HG03025 (cell line): Measurements from ENCODE around the gene SLC39A1.

ENCODE experiments used
- ATAC-seq: cut with Tn5 transposase; IDR thresholded peaks from one replicate; pipeline ENCODE4 v1.9.1; 2021; ENCODE audit warnings: mild to moderate bottlenecking, moderate library complexity; ENCODE audit not compliant: unreplicated experiment, low FRiP score

The SLC39A1 gene

GRCh38 chr1:153954826-153955225 lies 8.5 kb downstream of the SLC39A1 start:
- no peak for ATAC-seq

DNA sequence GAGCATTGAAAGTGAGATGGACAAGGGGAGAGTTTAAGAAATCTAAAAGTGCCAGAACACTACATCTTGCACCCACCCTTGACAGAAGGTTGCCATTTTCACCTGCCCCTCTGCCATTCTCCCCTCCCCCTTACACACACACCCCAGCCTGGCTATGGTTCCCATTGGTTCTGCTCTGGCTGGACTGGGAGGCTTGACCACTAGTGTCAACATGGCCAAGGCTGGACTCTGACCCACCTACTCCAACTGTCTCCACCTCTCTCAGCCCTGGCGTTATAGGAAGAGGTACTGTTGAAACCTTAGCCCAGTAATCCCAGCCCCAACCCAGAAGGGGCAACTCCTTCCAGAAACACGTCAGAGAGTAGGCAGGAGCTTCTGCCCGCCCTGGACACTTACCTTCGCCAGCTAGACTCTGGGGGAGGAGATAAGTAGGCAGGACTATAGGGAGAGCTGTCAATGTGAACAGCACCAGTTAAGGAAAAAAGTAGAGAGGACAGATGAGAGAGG lies 9.4 kb downstream of the SLC39A1 start:
- no peak for ATAC-seq

DNA sequence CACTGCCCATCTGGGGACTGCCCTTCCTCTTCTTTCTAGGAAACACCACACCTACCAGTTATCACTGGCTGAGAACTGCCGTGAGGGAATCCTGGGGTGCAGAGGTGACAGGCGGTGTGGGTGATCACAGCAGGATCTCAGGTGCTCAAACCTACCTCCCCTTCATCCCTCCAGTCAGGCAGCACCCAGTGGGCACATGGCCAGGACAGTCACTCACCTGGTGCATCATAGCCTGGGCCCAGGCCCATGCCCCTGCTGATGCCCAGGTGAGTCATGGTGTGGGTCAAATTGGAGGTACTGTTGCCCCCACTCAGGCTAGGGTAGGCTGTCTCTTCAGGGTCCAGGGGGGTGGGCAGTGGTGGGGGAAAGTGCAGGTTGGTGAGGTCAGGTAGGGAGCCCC lies 11.5 kb downstream of the SLC39A1 start:
- ATAC-seq: no peak

DNA sequence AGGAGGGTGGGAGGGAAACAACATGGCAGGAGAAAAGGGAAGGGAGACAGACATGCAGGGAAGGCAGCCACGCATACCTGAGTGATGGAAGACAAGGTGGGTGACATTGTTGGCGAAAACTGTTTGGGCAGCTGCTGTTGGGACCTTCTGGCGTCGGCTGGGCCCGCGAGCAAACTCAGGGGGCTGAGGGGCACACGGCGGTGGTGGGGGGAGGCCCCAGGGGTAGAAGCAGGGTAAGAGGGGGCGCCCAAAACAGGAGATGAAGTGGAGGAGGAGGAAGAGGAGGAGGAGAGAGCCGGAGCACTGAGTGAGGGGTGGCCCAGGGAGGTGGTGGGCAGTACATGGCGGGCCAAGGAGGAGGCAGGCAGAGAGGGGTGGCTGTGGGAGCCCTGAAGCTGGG lies 12.2 kb downstream of the SLC39A1 start:
- ATAC-seq: no peak

DNA sequence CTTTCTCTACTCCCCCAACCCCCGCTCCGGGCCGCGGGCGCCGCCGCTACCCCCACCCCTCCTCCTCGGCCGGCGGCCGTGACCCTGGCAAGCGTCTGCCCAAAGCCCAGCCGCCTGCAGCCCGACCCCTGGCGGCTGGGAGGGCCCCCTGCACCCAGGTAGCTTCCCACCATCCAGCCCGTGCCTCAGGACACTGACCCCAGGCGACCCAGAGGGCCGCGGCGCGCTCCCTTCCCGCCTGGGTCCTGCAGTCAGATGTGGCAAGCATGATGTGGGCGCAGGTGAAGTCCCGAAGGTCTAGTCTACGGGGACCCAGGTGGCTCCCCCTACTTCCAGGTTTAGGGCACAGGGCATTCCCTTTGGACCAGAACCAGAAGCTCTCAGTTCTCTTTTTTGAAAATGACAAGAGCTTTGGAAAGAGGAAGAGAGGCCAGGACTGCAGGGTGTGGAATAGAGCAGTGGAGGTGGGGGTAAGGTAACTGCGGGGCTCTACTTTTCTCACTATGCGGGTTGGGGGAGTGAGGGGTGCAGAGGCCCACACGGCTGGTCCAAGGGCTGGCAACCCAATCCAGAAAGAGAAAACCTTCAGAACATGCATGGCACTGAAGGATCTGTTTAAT lies 16.6 kb downstream of the SLC39A1 start, which contains the start of gene DENND4B:
TSS of gene DENND4B (minus strand) at position 97 of the 620 bp plus-strand sequence. CDS start 2,344 bp downstream, outside the sequence.
- peak; percentile 52 for ATAC-seq

GRCh38 chr1:153945795-153946621 lies 17.3 kb downstream of the SLC39A1 start:
- peak; percentile 69 for ATAC-seq

DNA sequence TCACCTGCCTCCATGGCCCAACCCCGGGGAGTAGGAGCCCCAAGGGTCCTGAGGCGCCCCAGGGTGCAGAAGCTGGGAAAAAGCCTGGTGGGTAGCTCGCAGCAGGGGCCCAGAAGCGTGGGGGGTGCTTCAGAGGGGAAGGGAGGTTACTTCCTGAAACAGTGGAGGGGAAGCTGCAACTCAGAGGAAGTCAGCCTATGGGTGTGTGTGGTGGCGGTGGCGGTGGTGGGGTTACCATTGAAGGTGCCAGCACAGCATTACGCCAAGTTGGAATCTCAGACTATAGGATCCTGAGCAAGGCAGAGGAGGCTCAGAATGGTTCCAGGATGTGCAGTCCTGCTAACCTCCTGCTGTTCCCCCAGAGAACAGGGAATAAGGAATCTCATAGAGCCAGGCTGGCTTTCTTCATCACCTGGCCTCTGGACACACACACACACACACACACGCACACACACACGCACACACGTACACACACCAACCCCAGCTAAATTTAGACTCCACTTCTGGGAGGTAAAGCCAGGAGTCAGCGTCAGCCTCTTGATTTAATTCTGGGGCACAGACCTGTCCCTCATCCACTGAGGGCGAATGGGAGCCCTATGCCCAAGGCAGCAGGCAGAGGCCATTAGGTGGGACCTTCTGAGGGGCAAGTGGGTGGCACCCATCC lies 18.1 kb downstream of the SLC39A1 start:
- ATAC-seq: no peak

GRCh38 chr1:153944827-153945117 lies 18.6 kb downstream of the SLC39A1 start:
- no peak for ATAC-seq

DNA sequence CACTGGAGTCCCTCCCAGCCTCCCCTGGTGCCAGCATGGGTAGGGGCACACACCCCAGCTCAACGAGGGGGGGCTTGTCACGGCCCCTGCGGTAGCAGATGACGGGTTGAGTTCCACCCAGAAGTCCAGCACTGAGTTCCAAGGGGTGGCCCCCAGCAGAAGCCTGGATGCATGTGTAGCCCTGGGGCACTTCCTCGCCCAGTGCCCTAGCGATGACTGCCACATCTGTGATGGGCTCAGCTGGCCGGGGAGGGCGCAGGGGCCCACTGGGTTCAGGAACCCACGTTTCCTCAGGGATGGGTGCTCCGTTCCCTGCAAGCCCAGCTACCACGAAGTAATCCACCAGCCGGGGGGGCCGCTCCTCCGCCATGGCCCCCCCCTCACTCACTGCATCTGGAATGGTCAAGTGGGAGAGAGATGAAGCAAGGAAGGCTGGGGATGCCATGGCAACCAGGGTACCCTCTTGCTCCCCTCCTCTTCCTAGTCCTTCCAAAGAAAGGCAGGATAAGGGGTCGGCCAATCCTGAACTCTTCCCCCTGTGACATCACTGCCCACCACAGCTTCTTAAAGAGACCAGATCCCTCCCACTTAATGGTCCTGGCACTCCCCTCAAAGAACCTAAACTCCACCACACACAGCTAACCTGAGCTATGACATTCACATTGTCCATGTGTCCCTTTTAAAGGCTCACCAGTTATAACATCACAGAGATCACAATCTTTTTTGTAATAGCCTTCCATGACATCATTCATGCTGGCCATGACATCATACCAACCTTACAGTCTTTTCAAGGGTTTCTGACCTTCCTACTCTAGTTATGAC lies 19.1 kb downstream of the SLC39A1 start:
- no peak for ATAC-seq

DNA sequence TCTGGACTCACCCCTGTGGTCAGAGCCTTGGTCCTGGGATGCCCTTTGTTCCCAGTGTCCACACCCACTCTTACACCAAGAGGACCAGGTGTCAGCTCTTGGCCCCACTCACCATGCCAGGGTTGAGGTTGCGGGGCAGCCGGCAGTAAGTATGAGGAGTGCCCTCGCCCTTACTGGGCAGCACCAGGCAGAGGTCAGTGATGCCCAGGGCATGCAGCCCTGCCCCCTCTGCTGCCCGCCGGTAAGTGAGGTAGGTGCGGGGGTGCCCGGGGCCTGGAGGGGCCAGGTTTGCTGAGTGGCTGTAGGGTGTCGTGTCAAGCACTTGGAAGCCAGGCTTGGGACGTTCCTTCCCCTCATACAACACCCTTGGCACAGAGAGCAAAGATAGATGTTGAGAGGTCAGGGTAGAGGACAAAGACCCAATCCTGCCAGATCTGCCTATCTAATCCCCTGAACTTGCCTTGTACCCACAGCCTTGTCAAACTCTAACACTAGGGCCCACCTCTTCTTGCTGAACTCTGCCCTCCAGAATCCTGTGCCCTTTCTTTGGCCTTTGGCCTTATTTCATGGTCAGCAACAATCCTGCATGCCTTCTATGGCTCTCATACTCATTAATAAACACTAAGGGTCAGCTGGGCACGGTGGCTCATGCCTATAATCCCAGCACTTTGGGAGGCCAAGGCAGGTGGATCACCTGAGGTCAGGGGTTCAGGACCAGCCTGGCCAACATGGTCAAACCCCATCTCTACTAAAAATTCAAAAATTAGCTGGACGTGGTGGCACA lies 20.4 kb downstream of the SLC39A1 start:
- no peak for ATAC-seq

DNA sequence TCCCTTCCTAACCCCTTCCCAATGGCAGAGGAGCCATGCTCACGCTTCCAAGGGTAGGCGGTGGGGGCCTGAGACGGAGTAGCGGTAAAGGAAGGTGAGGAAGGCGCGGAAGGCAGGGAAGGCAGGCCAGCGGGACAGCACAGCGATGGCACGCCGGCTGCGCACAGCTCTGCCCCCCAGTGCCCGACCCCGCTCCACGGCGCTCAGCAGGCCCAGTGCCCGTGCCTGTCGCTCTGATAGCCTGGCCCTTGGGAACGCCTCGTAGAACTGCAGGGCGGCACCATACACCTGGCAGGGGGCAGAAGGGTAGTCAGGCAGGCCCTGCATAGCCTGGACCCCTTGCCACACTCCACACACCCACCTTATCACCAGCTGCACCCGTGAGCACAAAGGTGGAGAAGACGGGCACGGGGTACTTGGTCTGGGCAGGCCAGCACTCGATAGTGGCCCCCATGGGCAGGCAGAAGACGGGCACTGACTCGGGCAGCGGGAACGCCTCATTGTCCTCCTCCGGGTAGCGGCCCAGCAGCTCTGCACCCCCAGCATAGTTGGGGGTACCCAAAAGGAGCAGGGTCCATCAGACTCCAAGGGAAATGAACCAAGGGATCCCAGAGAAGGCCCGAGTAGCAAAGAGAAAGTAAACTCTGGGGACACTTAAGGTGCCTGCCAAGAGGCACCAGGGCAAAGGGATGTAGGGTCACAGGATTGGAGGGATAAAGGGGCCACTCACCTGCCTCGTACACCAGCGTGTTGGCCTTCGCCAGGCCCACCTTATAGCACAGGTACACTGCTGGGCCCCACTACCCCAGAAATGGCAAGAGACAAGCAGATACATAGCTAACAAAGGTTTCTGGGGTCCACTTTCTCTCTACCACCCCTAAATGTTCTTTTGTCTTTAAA lies 21.3 kb downstream of the SLC39A1 start:
- ATAC-seq: no peak

GRCh38 chr1:153940756-153941155 lies 22.6 kb downstream of the SLC39A1 start:
- no peak for ATAC-seq

GRCh38 chr1:153939476-153939875 lies 23.9 kb downstream of the SLC39A1 start:
- no peak for ATAC-seq

DNA sequence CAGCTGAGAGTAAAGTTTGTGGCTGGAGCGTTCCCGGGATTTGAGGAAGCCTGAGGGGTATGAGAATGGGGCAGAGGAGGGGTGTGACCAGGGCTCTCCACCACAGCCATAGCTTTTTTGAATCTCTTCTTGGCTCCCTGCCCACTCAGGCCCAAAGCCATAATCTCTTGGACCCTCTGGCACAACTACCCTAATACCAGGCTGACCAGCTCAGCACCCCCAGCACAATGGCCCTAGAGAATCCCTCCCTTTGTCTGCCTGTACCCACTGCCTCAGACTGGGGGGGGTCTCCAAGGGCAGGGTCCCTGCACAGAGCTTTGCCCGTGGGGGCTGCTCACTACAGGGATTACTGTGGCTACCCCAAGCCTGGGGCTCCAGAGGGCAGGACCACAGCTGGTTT lies 24.3 kb downstream of the SLC39A1 start:
- no peak for ATAC-seq

- no peak for ATAC-seq
Measured at GRCh38 chr1:153937331-153937730, 26.0 kb downstream of the SLC39A1 start.

- no peak for ATAC-seq
Measured at GRCh38 chr1:153936011-153936802, 27.1 kb downstream of the SLC39A1 start.

DNA sequence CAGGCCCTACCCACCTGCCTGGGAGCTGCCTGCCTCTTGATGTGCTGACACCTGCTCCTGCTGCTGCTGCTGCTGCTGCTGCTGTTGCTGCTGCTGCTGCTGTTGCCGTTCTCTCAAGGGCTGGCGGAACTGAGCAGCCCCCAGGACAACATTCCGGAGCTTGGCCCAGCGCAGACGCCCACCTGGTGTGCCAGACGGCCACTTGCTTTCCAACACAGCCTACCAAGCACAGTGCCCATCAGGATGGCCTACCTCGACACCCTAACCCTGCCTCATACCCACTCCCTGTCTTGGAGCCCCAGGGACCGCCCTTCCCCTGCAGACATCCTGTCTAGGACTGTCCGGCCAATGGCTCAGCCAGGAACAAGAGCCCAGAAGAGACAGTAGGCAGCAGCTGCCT lies 28.6 kb downstream of the SLC39A1 start:
- no peak for ATAC-seq

- ATAC-seq: no peak
Measured at GRCh38 chr1:153933955-153934354, 29.4 kb downstream of the SLC39A1 start.
